ENCODE data around the gene FDXACB1. TPM values are rescaled to one million over a fixed set of nuclear protein-coding genes. Genes with fewer than 3 reads are reported as not detected.

FDXACB1 gene
- total and polyA plus RNA-seq, 2 of the 4 experiments (the other 2 are of a cell fraction): 1.7 to 3.0 TPM

GRCh38 chr11:111834432-111835163 is 44.4 kb downstream of the FDXACB1 start:
- ATAC-seq (ENCODE audit: low read depth): no peak
- BruUV-seq (replicated peaks): no TSS peak

More at GRCh38 chr11:111834432-111835163, 44.4 kb downstream of the FDXACB1 start:
- Histone ChIP-seq H3K4me1 (ENCODE audit: control insufficient read depth, insufficient read depth, low read length) (peaks cover 4% of the 10 kb centered on the region; the same call in 1 of the 2 replicates), H3K9me3 (ENCODE audit: control insufficient read depth, insufficient read depth, low read length) (no peaks in the 10 kb centered on the region), H3K18ac (ENCODE audit: low read depth, low read length) (no peak overlapping the region), H2BK20ac (ENCODE audit: low read depth, low read length) (no peak overlapping the region), H2AK9ac (replicated peaks; ENCODE audit: low read depth, low read length, poor library complexity) (no peak overlapping the region), H4K5ac (ENCODE audit: low read depth, low read length) (no peak overlapping the region), H2AK5ac (ENCODE audit: low read depth, low read length) (no peak overlapping the region), H3K23ac (ENCODE audit: low read depth, low read length) (no peak overlapping the region), H4K91ac (ENCODE audit: insufficient read depth, low read depth, low read length) (no peak overlapping the region), H3K79me1 (ENCODE audit: low read depth in 1 of 2, low read length in 2 of 2) (no peaks in the 10 kb centered on the region; a peak in 1 of 4 replicates), H2AFZ (replicated peaks; ENCODE audit: low read length, poor library complexity) (no peak overlapping the region), H3K4ac (ENCODE audit: low read depth, low read length) (no peak overlapping the region), H3K4me2 (ENCODE audit: low read depth, low read length) (no peak overlapping the region), H3K4me3 (ENCODE audit: insufficient read depth, low read depth, low read length) (no peak overlapping the region), H3K27me3 (ENCODE audit: control insufficient read depth, insufficient read depth, low read length) (no peaks in the 10 kb centered on the region), H3K36me3 (ENCODE audit: control insufficient read depth, insufficient read depth, low read length) (peaks cover 11% of the 10 kb centered on the region), H4K20me1 (ENCODE audit: insufficient read depth, low read length) (no peaks in the 10 kb centered on the region), H3K9me1 (ENCODE audit: insufficient read depth, low read length) (no peaks in the 10 kb centered on the region), H2BK120ac (ENCODE audit: low read depth, low read length) (no peak overlapping the region), H3K27ac (ENCODE audit: insufficient read depth, low read length) (no peak overlapping the region), H2BK5ac (ENCODE audit: low read depth, low read length, poor library complexity, severe bottlenecking) (no peak overlapping the region), H3K9ac (ENCODE audit: low read depth, low read length) (no peak overlapping the region), H2BK15ac (ENCODE audit: low read depth, low read length) (no peak overlapping the region), H3K14ac (replicated peaks; ENCODE audit: low read depth, low read length) (no peak overlapping the region), H4K8ac (ENCODE audit: low read depth in 2 of 2, low read length in 2 of 2) (no peak overlapping the region), H3K56ac (ENCODE audit: extremely low read depth, insufficient read depth, low read length) (no peak overlapping the region)
- ChIA-PET CTCF (interaction anchor here (0.6 to 1.0 kb wide), 2 partner anchors 10 to 12 kb away, joined by 3 to 4 read pairs; no protein-coding TSS in a partner anchor), POLR2A (ENCODE audit: unreplicated experiment) (no interaction called here)
- TF ChIP-seq MAZ (IDR thresholded peaks at IDR 0.05; ENCODE audit: borderline replicate concordance, low read depth, low read length) (no peak), RCOR1 (IDR thresholded peaks at IDR 0.05; ENCODE audit: insufficient replicate concordance, low read length) (no peak)
- no peak for DNase-seq
- dilution Hi-C loops (cut with HindIII; ENCODE audit: low sequenced_read_pairs, unreplicated experiment): no loop called here
- WGBS, 2 experiments (ENCODE audit: extremely low coverage in 2 of 2, insufficient read length in 1 of 2): 100% methylated on average over 1 of the region's 3 CpGs; no CpG with 5 or more reads in 1 of the 2 experiments
- intact Hi-C loops (cut with micrococcal nuclease): no loop called here
- in situ Hi-C loops (cut with MboI; ENCODE audit: low sequenced_read_pairs): no loop called here
